PC-3 (cell line): ENCODE measurements around the gene DAPK1. TPM values are rescaled to one million over a fixed set of nuclear protein-coding genes. Genes with fewer than 3 reads are reported as not detected.

Experiments
- ATAC-seq: fragments of 200-7000 bp; cut with Tn5 transposase; 2 replicates; pipeline ENCODE4 v1.9.1; 2020; ENCODE audit warnings: mild to moderate bottlenecking, moderate library complexity
- BruUV-seq: library from RNA; stranded (reverse); fragments of 400-500 nt; replicated peaks from 2 replicates; lab custom pipeline; 2021; lab: Mats Ljungman, UMichigan
- CTCF ChIA-PET: fragments of 300-600 bp; sonication (Branson Sonifier 250); formaldehyde crosslinking; loops from one replicate; lab custom pipeline; 2022; ENCODE audit warnings: antibody characterized with exemption; lab: Charles Lee
- POLR2A ChIA-PET: fragments of 300-600 bp; sonication (Branson Sonifier 250); formaldehyde crosslinking; loops from one replicate; lab custom pipeline; 2022; ENCODE audit warnings: antibody characterized with exemption; ENCODE audit not compliant: unreplicated experiment; lab: Charles Lee
- DNase-seq: peaks from one replicate; pipeline ENCODE4 v3.0.0-alpha.2; 2015
- H2AFZ ChIP-seq: fragments of 300-600 bp; sonication (generic); 2 replicates; pipeline ENCODE4 v1.6.0; 2016; ENCODE audit warnings: antibody characterized with exemption, low read length
- H3F3A ChIP-seq: fragments of 300-600 bp; sonication (generic); one replicate; pipeline ENCODE4 v1.6.0; 2017; ENCODE audit warnings: antibody characterized with exemption, low read length, control low read depth, mild to moderate bottlenecking; ENCODE audit not compliant: unreplicated experiment
- H3K27ac ChIP-seq: fragments of 300-600 bp; sonication (generic); 2 replicates; pipeline ENCODE4 v1.5.1; 2016; ENCODE audit warnings: mild to moderate bottlenecking, low read length
- H3K27me3 ChIP-seq: fragments of 300-600 bp; sonication (generic); 2 replicates; pipeline ENCODE4 v1.6.1; 2016; ENCODE audit warnings: low read length, mixed read lengths
- H3K36me3 ChIP-seq: fragments of 300-600 bp; sonication (generic); 2 replicates; pipeline ENCODE4 v1.6.1; 2016; ENCODE audit warnings: low read depth, mixed run types, low read length, mixed read lengths
- H3K4me1 ChIP-seq: fragments of 300-600 bp; sonication (generic); 2 replicates; pipeline ENCODE4 v1.5.1; 2016; ENCODE audit warnings: low read length; ENCODE audit not compliant: insufficient read depth
- H3K4me2 ChIP-seq: fragments of 300-600 bp; sonication (generic); 2 replicates; pipeline ENCODE4 v1.6.0; 2016; ENCODE audit warnings: low read length
- H3K4me3 ChIP-seq: fragments of 300-600 bp; sonication (generic); 2 replicates; pipeline ENCODE4 v1.5.1; 2016; ENCODE audit warnings: mild to moderate bottlenecking, low read length, mixed read lengths
- H3K79me2 ChIP-seq: fragments of 300-600 bp; sonication (generic); 2 replicates; pipeline ENCODE4 v1.6.1; 2017; ENCODE audit warnings: low read length, mixed read lengths
- H3K9ac ChIP-seq: fragments of 300-600 bp; sonication (generic); 2 replicates; pipeline ENCODE4 v1.6.0; 2016; ENCODE audit warnings: mild to moderate bottlenecking, low read length
- H3K9me2 ChIP-seq: fragments of 300-600 bp; sonication (generic); replicated peaks from 2 replicates; pipeline ENCODE4 v1.6.1; 2016; ENCODE audit warnings: mixed run types, low read length, mixed read lengths
- H3K9me3 ChIP-seq: fragments of 300-600 bp; sonication (generic); 2 replicates; pipeline ENCODE4 v1.6.1; 2016; ENCODE audit warnings: low read length, mixed read lengths
- H4K20me1 ChIP-seq: fragments of 300-600 bp; sonication (generic); 2 replicates; pipeline ENCODE4 v1.6.1; 2016; ENCODE audit warnings: low read length, mixed read lengths
- CTCF ChIP-seq: fragments of 300-600 bp; sonication (generic); conservative IDR thresholded peaks from 2 replicates; pipeline ENCODE4 v1.5.1; 2017; ENCODE audit warnings: antibody characterized with exemption, low read depth, mild to moderate bottlenecking, low read length
- EZH2 ChIP-seq: fragments of 300-600 bp; sonication (generic); IDR thresholded peaks from one replicate; pipeline ENCODE4 v1.6.1; 2017; ENCODE audit warnings: antibody characterized with exemption, mild to moderate bottlenecking, low read length; ENCODE audit not compliant: unreplicated experiment
- EZH2phosphoT487 ChIP-seq: fragments of 300-600 bp; sonication (generic); IDR thresholded peaks from 2 replicates; pipeline ENCODE4 v1.6.1; 2018; ENCODE audit warnings: mild to moderate bottlenecking, antibody characterized with exemption, low read length, borderline replicate concordance
- intact Hi-C: fragments of 100-400 bp; cut with micrococcal nuclease; formaldehyde crosslinking; loops from 2 replicates; pipeline ENCODE4 v1.9.0; 2023
- total RNA-seq: library from RNA; depleted of rRNA; stranded (reverse); fragments of >200 nt; gene quantifications from 2 replicates; pipeline ENCODE4 v1.2.3, GENCODE V29; 2014

Gene DAPK1
- total RNA-seq, 1 experiment from 2014 or later, result not detected

- Histone ChIP-seq H3K9me2 (no peaks in the 10 kb centered on the region), H3K79me2 (no peaks in the 10 kb centered on the region), H3K4me3 (no peak overlapping the region), H3F3A (no peaks in the 10 kb centered on the region), H3K9me3 (no peaks in the 10 kb centered on the region), H3K27me3 (0 out of 2 replicates have a peak, but pooled peaks cover 7% of the 10 kb centered on the region), H3K36me3 (no peaks in the 10 kb centered on the region), H3K4me2 (no peak overlapping the region), H3K27ac (no peak overlapping the region), H2AFZ (no peak overlapping the region), H3K9ac (no peak overlapping the region), H3K4me1 (no peaks in the 10 kb centered on the region), H4K20me1 (no peaks in the 10 kb centered on the region)
- no TSS peak for BruUV-seq
- no peak for ATAC-seq
- ChIA-PET POLR2A (no interaction called here), CTCF (no interaction called here)
- DNase-seq, result no peak
- intact Hi-C loops, result no loop called here
- TF ChIP-seq CTCF (no peak), EZH2 (no peak), EZH2phosphoT487 (no peak)
Measured at GRCh38 chr9:87664153-87665060, 166.7 kb downstream of the DAPK1 start.

GRCh38 chr9:87665505-87665904 lies 167.8 kb downstream of the DAPK1 start:
- Histone ChIP-seq H3K36me3 (no peaks in the 10 kb centered on the region), H3K27me3 (peaks cover 11% of the 10 kb centered on the region; the same call in 1 of the 2 replicates), H3K9ac (no peak overlapping the region), H3F3A (no peaks in the 10 kb centered on the region), H3K4me3 (no peak overlapping the region), H4K20me1 (no peaks in the 10 kb centered on the region), H3K4me2 (no peak overlapping the region), H3K27ac (no peak overlapping the region), H3K9me3 (no peaks in the 10 kb centered on the region), H2AFZ (no peak overlapping the region), H3K79me2 (no peaks in the 10 kb centered on the region), H3K4me1 (no peaks in the 10 kb centered on the region), H3K9me2 (no peaks in the 10 kb centered on the region)
- ChIA-PET POLR2A (no interaction called here), CTCF (no interaction called here)
- DNase-seq (no peak), ATAC-seq (no peak)
- no TSS peak for BruUV-seq
- intact Hi-C loops, result no loop called here
- no peak for TF ChIP-seq EZH2

DNA sequence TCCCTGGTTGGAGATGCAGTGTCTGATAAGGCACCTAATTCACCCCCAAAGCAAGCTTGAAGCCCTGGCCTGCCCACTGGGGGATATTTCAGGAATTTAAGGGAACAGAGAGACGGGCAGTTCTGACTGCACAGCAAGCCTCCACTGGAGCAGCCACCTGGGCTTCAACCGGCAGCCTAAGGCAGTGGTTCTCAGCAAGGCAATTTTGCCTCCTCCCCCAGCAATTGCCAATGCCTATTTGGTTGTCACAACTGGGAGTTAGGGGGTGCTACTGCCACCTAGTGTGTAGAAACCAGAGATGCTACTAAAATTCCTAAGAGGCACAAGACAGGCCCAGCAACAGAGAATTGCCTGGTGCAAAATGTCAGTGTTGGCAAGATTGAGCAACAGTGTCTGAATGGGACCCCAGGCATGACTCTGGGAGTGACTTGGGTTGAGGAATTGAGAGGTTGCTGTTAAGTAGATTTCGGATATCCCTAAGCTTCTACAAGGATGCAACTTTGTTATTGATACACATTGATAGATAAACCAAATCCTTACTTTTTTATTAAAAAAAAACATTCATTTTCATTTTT lies 169.6 kb downstream of the DAPK1 start:
- Histone ChIP-seq H3K4me2 (no peak overlapping the region), H3K27ac (no peak overlapping the region), H3K27me3 (peaks cover 10% of the 10 kb centered on the region; the same call in 1 of the 2 replicates), H3K9me3 (no peaks in the 10 kb centered on the region), H4K20me1 (no peaks in the 10 kb centered on the region), H2AFZ (no peak overlapping the region), H3K79me2 (no peaks in the 10 kb centered on the region), H3K9me2 (no peaks in the 10 kb centered on the region), H3K9ac (no peak overlapping the region), H3K4me3 (no peak overlapping the region), H3K4me1 (no peaks in the 10 kb centered on the region), H3K36me3 (no peaks in the 10 kb centered on the region), H3F3A (no peaks in the 10 kb centered on the region)
- TF ChIP-seq EZH2phosphoT487 (no peak), CTCF (no peak), EZH2 (no peak)
- no TSS peak for BruUV-seq
- POLR2A ChIA-PET, result no interaction called here
- ATAC-seq, result no peak
- CTCF ChIA-PET, result no interaction called here
- intact Hi-C loops, result no loop called here
- DNase-seq, result no peak
